Bronchial epithelial cell (primary cell): ENCODE measurements around the gene CD177. TPM values are rescaled to one million over a fixed set of nuclear protein-coding genes. Genes with fewer than 3 reads are reported as not detected.
"Not testable (repeated sequence)": the region's sequence is repeated elsewhere in the genome, so short reads cannot be mapped to it uniquely, and the experiment has no call there.

ENCODE experiments used
- DNase-seq: peaks from one replicate; pipeline ENCODE4 v3.0.0-alpha.2; 2010; ENCODE audit warnings: low read depth
- FAIRE-seq: peaks from 2 replicates; lab custom pipeline; 2011; peaks lifted over from hg19 to GRCh38; lab: Jason Lieb, UNC
- H3K27me3 ChIP-seq: 2 replicates; pipeline ENCODE4 v1.5.1; 2011; ENCODE audit warnings: low read length; ENCODE audit not compliant: control insufficient read depth, insufficient read depth
- H3K36me3 ChIP-seq: 2 replicates; pipeline ENCODE4 v1.5.1; 2011; ENCODE audit warnings: low read length; ENCODE audit not compliant: control insufficient read depth, insufficient read depth
- H3K4me3 ChIP-seq: 2 replicates; pipeline ENCODE4 v1.5.1; 2011; ENCODE audit warnings: mild to moderate bottlenecking, low read depth, low read length, control low read depth
- CTCF ChIP-seq: IDR thresholded peaks from 2 replicates; pipeline ENCODE4 v1.5.1; 2011; ENCODE audit warnings: mild to moderate bottlenecking, moderate library complexity, low read length, control low read depth, inconsistent platforms; ENCODE audit not compliant: insufficient read depth, severe bottlenecking
- total RNA-seq: library from RNA; depleted of rRNA; stranded (reverse); fragments of >200 nt; gene quantifications from 2 replicates; pipeline ENCODE4 v1.2.1, GENCODE V29; 2014

Gene CD177
- total RNA-seq, 1 donor from 2014 or later = 0.26 TPM

DNA sequence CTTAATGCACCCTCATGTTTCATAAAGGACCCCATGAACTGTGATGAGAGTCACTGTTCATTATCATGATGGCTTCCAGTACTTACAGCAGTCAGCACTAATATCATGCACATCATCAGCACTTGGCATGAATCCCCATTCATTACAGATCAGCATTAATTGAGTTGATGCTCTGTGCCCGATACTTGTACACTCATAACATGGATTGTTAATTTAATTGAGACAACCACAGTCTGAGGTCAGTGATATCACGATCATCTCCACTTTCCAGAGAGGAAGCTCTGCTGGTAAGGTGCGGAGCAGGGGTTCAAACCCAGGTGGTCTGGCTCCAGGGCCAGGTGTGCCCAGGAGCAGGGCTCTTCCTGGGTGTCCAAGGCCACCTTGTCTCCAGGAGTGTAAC lies 40.0 kb downstream of the CD177 start:
- H3K36me3 ChIP-seq, FAIRE-seq, H3K4me3 ChIP-seq, DNase-seq, H3K27me3 ChIP-seq: not testable (repeated sequence)

DNA sequence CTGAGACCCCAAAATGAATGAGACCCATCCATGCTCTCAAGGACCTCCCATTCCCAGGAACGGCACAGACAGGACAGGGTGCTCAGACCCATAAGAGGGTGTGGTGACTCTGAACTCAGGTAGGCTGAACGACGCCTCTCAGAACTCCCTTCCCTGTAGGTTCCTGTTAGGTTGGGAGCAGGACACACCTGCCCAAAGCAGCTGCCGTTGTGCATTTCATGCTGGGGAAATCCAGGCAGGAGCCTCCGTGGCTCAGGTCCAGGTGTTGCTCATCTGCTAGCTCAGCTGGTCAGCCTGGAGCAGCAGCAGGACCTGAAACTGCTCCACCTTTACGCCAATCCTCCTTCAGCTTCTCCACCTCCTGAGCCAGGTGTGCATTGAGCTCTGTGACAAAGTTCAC lies 42.1 kb downstream of the CD177 start:
- DNase-seq = peak; percentile 46
- peak; percentile 94 for FAIRE-seq
- Histone ChIP-seq H3K27me3 (peaks cover 2% of the 10 kb centered on the region), H3K4me3 (no peak overlapping the region), H3K36me3 (no peaks in the 10 kb centered on the region)
- no peak for TF ChIP-seq CTCF

- Histone ChIP-seq H3K36me3 (no peaks in the 10 kb centered on the region), H3K27me3 (no peaks in the 10 kb centered on the region), H3K4me3 (no peak overlapping the region)
- FAIRE-seq (no peak), DNase-seq (no peak)
- TF ChIP-seq CTCF = no peak
Measured at GRCh38 chr19:43406297-43406696, 52.8 kb downstream of the CD177 start.

DNA sequence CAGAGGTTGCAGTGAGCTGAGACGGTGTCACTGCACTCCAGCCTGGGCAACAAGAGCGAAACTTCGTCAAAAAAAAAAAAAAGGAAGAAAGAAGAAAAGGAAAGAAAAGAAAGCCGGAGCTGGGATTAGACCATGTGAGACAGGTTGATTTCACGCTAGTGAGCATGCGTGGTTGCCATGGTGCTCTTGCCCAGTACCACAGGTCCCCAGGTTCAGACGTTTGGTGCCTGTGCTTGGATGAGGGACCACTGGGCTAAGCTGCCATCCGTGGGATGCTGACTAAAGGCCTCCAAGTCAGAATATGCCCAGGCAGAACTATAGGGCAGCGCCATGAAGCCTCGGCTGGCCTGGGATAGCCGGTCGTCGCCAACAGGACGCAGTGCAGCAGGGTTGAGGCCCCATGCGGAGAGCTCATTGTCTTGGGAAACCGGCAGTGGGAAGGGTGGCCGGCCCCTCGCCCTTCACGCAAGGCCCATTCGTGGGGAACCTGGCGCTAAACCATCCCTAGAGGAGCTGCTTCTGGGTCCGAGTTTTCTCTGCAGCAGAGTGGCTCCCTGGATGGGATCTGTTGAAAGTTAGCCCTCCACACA lies 54.0 kb downstream of the CD177 start:
- no peak overlapping the region for H3K4me3 ChIP-seq
- H3K36me3 ChIP-seq = no peaks in the 10 kb centered on the region
- no peaks in the 10 kb centered on the region for H3K27me3 ChIP-seq
- no peak for DNase-seq
- FAIRE-seq = no peak
- no peak for TF ChIP-seq CTCF

DNA sequence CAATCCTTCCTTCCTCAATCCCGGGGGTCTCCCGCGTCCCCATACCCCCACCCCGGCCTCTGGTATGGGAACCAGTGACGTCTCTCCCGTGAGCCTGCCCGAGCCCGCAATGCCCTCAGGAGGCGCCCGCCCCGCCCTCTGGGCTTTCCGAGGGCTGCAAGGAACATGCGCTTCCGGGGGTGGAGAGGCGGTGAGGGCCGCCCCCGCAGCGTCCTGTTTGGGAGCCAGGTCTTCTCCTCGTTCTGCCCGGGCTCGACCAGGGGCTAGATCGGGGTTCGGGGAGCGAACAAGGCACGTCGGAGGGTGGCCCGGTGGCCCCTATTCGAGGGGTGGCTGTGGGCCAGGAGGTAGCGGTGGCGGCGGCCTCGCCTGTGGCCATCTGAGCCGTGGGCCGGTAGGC lies 54.6 kb downstream of the CD177 start:
- no peak for TF ChIP-seq CTCF
- no peak for DNase-seq
- Histone ChIP-seq H3K4me3 (no peak overlapping the region), H3K36me3 (no peaks in the 10 kb centered on the region), H3K27me3 (no peaks in the 10 kb centered on the region)
- no peak for FAIRE-seq

- FAIRE-seq (no peak), DNase-seq (no peak)
- H3K36me3 ChIP-seq = no peaks in the 10 kb centered on the region
- no peaks in the 10 kb centered on the region for H3K27me3 ChIP-seq
- no peak overlapping the region for H3K4me3 ChIP-seq
- no peak for TF ChIP-seq CTCF
Measured at GRCh38 chr19:43409415-43409814, 55.9 kb downstream of the CD177 start.
